Measurements from ENCODE around the gene RASA3.

GRCh38 chr13:114105521-114106225 lies 26.8 kb downstream of the RASA3 start:
- TF ChIP-seq CTCF (IDR thresholded peaks at IDR 0.05; ENCODE audit: poor library complexity, severe bottlenecking) (no peak), MXI1 (conservative IDR thresholded peaks at IDR 0.05; ENCODE audit: poor library complexity, severe bottlenecking) (no peak), EP300 (conservative IDR thresholded peaks at IDR 0.05; ENCODE audit: poor library complexity, severe bottlenecking) (no peak), TAF1 (IDR thresholded peaks at IDR 0.05; ENCODE audit: low read depth) (no peak), REST (IDR thresholded peaks at IDR 0.05; ENCODE audit: borderline replicate concordance) (no peak), EZH2 (IDR thresholded peaks at IDR 0.05; ENCODE audit: borderline replicate concordance, insufficient read depth, low read length, poor library complexity, severe bottlenecking) (no peak), SMC3 (conservative IDR thresholded peaks at IDR 0.05; ENCODE audit: poor library complexity) (no peak)
